IPS-11a (cell line): ENCODE data around the gene NPW.

Experiments used
- H3K4me3 ChIP-seq: one replicate; pipeline ENCODE4 v1.5.1; 2013; ENCODE audit warnings: low read depth, low read length, control low read depth

The NPW gene

DNA sequence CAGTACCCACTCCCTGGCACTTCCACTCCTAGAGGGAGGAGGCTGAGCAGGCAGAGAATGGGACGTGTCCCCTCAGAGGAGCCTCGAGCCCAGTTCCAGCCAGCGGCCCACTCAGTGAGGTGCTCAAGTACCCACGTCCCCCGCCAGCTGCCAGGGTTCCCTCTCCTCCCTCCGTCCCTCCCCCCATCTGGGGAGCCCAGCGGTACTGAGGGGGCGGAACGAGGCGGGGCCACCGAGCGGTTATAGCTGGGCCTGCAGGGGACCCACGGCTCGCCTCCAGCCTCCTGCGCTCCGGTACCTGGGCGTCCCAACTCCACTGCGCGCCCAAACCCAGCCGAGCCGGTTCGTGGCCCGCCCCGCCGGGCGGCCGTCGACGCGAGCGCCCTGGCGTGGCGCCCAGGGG lies at the start of gene NPW:
Gene NPW (plus strand): TSS at position 268 of the 403 bp plus-strand sequence.
- H3K4me3 ChIP-seq, result peak within 1 kb of the TSS; percentile 17

DNA sequence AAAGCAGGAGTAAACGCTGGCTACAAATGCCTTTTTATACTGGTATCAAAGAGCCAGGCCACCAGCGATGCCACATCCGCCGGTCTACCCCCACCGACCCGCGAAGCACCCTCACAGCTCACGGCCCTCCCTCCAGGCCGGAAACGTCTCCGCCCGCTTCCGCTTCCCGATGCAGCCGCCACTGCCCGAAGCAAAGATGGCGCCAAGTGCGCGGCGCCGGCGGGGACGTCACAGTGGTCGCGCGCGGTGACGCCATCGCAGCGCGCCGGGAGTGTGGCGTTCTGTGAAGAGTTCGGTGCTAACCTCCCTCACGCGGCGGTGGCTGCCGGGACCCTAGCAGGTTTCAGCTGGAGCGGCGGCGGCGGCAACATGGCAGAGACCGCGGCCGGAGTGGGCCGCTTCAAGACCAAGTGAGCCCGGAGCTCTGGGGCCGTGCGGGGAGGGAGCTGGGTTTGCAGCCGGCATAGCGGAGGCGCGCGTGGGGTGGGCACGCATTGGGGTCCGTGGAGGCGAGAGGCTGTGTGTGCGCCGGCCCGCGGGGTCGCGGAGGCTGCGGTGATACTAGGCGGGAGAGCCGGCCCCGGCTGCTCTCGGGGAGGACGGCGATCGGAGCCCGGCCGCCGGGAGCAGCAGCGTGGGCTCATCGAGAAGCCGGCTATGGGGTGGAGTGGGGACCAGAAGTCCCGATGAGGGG lies 47.6 kb upstream of the NPW start, which contains the start of gene TBL3:
Gene TBL3 (plus strand): TSS at position 258 of the 694 bp plus-strand sequence. CDS start 112 bp downstream, at position 370.
- H3K4me3 ChIP-seq, result peak within 1 kb of the TSS; percentile 92

DNA sequence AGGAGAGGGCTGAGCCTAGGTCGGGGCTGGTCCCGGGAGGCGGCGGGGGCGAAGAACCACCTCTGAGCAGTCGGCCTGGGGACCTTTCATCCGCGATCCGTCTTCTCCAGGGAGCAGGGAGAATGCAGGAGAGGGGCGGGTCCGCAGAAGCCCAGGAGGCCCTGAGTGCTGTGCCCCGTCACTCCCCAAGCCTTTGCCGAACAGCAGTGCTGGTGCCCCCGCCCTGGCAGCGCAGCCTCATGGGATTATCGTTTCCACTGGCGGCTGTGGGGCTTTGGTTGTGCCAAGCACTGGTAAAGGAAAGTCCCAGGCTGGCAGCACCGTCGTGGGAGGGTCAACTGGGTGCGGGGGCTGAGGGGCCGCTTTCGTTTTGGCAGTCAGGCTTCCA lies 47.1 kb upstream of the NPW start:
- peak overlapping the region; percentile 92 for H3K4me3 ChIP-seq

DNA sequence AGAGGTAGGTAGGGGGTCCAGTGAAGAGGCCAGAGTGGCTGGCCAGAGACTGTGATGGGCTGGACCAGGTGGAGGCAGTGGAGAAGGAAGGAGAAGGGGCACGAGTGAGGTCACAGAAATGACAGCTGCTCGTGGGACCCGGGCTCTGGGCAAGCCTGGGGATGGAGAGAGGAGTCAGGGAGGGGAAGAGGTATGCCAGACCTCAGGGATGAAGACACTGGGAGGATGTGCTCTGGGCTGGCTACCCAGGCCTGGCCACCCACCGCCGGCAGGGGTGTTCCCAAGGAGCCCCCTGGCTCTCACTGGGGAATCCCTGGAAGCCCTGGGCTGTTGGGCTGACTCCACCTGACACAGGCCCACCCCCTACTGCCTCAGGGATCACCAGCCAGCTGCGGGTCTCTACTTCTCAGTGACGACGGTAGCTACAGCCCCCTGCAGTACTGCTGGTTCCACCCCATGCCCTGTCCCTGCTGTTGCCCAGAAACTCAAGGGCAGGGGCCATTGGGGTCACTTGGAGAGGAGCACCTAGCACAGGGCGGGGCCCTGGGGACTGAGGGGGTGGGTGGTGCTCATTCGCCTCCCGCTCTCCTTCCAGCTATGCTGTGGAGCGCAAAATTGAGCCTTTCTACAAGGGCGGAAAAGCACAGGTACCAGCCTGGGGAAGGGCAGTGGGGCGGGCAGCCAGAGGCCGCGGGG lies 46.0 kb upstream of the NPW start:
- no peak overlapping the region for H3K4me3 ChIP-seq

DNA sequence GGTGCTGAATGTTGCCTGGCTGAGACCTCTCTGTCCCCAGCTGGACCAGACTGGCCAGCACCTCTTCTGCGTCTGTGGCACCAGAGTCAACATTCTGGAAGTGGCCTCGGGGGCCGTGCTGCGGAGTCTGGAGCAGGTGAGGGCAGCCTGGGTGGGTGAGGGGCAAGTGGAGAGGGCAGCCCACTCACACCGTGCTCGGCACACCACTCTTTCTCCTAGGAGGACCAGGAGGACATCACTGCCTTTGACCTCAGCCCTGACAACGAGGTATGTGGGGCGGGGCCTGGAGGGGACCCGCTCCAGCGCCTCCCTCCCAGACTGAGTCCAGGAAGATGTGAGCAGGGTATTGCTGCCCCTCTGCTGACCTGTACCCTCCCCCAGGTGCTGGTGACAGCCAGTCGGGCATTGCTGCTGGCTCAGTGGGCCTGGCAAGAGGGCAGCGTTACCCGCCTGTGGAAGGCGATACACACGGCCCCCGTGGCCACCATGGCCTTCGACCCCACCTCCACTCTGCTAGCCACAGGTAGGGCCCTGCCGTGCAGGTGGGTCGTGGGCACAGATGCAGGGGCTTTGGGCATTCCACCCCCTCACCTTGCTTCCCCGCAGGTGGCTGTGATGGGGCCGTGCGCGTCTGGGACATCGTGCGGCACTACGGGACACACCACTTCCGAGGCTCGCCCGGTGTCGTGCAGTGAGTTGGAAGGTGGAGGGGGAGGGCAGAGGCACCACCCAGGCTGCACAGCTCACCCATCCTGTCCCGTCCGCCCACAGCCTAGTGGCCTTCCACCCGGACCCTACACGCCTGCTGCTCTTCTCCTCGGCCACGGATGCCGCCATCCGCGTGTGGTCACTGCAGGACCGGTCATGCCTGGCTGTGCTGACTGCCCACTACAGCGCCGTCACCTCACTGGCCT lies 45.2 kb upstream of the NPW start:
- no peak overlapping the region for H3K4me3 ChIP-seq

DNA sequence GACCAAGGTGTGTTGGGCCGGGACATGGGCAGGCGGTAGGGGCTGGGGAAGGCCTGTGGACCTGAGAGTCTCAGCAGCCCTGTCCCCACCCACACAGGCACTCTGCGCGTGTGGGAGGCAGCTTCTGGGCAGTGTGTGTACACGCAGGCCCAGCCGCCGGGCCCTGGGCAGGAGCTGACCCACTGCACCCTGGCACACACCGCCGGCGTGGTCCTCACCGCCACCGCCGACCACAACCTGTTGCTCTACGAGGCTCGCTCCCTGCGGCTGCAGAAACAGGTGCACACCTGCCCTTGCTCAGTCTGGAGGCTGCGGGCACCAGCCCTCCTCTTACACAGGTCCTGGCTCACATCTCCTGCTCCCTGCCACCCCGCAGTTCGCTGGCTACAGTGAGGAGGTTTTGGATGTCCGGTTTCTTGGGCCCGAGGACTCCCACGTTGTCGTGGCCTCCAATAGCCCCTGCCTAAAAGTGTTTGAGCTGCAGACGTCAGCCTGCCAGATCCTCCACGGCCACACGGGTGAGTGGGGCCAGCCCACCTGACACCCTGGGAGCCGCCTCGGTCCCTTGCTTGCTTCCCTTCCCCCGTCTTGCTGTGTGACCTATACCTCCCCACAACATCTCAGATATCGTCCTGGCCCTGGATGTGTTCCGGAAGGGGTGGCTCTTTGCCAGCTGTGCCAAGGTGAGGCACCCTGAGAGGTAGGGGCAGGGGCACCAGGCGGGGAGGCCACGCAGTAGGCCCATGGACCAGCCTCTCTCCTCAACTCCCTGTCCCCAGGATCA lies 44.0 kb upstream of the NPW start:
- H3K4me3 ChIP-seq, result no peak overlapping the region

DNA sequence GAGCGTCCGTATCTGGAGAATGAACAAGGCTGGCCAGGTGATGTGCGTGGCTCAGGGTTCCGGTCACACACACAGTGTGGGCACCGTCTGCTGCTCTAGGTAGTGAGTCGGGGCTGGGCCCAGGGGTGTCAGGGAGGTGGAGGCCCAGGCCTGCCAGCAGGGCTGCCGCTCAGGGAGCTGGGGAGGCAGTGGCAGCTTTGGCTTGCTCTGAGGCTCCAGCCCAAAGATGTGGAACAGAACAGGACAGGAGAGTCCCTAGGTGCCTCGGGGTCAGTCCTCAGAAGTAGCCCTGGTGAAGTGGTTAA lies 43.4 kb upstream of the NPW start:
- H3K4me3 ChIP-seq, result no peak overlapping the region

DNA sequence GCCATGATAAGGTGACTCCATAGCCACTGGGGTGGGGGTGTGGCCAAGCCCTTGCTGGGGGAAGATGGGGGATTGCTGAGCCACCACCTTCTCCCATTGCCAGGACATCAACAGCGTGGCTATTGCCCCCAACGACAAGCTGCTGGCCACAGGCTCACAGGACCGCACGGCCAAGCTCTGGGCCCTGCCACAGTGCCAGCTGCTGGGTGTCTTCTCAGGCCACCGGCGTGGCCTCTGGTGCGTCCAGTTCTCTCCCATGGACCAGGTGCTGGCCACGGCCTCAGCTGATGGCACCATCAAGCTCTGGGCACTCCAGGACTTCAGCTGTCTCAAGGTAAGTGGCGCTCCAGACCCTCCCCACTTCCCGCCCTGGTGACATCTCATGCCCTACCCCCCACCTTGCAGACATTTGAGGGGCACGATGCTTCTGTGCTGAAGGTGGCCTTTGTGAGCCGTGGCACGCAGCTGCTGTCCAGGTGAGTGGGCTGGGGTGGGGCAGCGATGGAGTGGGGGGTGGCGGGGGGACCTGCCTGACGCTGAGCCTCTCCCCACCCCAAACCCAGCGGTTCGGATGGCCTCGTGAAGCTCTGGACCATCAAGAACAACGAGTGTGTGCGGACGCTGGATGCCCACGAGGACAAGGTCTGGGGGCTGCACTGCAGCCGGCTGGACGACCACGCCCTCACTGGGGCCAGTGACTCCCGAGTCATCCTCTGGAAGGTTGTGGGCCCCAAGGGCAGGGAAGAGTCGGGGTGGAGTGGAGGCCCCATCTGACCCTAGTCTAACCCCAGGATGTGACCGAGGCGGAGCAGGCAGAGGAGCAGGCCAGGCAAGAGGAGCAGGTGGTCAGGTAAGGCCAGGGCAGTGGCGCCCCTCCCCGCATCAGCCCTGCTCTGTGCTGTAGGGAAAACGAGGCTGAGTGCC lies 42.4 kb upstream of the NPW start:
- no peak overlapping the region for H3K4me3 ChIP-seq

DNA sequence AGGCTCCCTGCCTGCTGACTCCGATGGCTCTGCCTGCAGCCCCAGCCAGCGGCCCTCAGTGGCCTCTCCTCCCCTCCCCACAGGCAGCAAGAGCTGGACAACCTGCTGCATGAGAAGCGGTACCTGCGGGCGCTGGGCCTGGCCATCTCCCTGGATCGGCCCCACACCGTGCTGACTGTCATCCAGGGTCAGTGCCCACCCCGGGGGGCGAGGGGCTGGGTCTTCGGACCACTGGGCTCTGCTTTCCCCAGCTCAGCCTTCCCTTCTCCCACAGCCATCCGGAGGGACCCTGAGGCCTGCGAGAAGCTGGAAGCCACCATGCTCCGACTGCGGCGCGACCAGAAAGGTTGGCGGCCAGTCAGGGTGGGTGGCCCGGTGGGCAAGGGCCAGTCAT lies 41.7 kb upstream of the NPW start:
- no peak overlapping the region for H3K4me3 ChIP-seq

DNA sequence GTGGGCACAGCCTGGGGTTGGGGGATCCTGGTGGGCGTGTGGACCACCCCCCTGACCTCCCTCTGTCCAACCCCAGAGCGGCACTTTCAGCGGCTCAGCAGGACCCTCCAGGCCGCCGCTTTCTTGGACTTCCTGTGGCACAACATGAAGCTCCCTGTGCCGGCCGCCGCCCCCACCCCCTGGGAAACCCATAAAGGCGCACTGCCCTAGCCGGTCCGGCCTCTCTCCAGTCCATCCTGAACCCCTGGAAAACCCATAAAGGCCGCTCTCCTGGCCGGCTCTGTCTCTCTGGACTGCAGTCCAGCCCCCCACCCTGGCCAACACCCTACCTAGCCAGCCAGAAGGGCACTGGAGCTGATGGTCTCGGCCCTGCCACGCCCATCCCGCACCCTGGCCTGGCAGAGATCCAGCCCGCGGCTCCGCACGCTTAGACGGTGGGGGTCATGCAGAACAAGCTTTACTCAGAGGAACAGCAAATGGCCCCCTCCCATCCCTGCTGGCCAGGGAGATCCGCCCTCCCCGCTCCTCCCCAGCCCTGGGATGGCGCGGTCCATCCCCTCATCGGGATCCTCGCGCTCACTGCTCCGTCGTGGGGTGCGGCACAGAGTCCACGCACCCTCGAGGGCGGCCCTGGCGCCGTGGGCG lies 41.0 kb upstream of the NPW start:
- no peak overlapping the region for H3K4me3 ChIP-seq

DNA sequence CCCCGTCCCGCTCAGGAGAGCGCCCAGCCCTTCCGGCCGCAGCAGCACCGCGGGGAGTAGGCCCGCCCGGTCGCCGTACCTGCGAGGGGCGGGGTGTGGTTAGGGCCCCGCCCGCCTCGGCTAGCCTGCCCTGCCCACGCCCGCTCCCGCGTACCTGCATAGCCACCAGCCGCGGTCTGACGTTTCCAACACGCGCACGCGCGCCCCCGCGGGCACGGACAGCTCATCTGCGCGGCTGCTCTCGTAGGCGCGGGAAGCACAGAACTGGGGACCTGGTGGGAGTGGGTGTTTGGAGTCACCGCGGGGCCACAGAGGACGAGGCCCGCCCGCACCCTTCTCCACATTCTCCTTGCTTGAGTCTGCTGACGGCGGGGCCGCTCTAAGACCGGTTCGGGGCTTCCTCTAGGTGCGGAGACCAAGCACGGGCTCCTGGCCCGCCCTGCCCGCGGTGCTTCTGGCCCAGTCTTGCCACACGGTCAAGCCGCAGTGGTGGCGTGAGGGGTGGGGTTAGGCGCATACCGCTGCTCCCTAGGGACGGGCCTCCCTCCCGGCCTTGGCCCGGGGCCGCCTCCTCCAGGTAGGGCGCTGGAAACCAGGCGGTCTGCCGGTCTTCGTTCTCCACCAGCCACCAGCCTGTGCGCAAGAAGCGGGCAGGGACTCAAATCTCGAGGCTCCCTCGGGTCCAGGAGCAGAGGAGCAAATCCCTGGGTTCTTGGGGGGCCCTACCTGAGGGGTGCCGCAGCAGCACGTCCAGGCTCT lies 40.1 kb upstream of the NPW start:
- H3K4me3 ChIP-seq, result peak overlapping the region; percentile 17

DNA sequence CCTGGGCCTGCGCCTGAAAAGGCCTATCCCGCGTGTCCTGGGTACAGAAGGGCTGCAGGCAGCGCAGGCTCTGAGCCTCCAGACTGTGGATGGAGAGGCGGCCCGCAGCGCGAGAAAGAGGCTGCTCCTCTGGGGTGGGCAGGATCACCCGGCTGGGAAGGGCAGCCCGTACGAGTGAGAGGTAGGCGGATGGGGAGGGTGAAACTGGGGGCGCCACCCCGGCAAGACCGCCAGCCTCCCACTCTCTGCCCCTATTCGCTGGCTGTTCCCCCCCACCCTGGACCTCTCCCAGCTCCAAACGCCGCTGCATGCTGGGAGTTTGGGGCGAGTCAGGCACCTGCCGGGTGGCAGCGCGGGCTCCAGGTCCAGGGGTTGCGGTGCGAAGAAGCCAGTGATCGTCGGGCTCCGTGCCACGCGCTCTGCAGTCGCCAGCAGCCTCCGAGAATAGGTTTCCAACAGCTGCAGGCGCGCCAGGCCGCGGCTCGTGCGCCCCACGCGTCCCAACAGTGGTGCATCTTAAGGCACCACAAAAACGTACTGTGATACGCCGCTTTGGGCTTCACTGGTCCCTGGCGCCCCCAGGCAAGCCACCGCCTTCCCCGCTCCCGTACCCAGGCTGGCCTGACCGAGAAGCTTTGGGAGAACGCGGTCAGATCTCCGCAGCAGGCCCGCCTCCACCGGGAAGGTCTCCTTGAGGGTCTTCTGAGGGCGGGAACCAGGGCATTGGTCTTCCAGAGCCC lies 39.4 kb upstream of the NPW start:
- H3K4me3 ChIP-seq, result peak overlapping the region; percentile 17

DNA sequence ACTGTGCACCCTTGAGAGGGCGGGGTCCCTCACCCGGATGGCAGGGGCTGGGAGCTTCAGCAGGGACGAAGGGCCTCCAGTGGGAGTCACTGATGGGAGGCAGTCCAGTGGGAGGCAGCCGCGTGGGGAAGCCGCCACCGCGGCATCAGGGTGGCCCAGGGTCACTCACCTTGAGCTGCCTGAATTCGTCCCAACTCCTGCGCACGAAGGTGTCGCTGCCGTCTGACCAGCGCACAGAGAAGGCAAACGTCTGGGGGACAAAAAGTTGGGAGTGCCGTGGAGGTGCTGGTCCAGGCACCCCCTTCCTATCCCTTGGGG lies 38.9 kb upstream of the NPW start:
- no peak overlapping the region for H3K4me3 ChIP-seq

DNA sequence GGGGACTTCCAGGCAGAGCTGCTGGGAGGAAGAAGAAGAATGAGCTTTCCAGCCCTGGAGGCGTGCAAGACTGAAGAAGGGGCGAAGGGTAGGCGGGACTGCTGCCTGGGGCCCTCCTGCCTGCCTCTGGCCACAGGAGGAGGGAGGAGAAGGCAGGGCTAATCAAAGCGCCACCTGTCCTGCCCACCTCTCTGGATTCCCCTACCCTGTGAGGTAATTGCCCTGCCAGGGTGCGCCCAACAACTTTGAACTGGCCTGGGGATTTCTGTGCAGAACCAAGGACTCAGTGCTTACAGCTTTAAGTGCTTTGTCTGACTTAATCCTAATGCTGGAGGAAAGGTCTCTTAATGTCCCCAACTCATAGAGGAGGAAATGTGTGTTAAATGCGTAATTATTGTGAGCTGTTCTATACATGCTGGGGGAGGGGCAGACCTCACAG lies 38.2 kb upstream of the NPW start, which contains the start of gene NOXO1:
Gene NOXO1 (minus strand): TSS at position 72 of the 439 bp plus-strand sequence. CDS start 290 bp downstream, outside the sequence.
- no peak within 1 kb of the TSS for H3K4me3 ChIP-seq

DNA sequence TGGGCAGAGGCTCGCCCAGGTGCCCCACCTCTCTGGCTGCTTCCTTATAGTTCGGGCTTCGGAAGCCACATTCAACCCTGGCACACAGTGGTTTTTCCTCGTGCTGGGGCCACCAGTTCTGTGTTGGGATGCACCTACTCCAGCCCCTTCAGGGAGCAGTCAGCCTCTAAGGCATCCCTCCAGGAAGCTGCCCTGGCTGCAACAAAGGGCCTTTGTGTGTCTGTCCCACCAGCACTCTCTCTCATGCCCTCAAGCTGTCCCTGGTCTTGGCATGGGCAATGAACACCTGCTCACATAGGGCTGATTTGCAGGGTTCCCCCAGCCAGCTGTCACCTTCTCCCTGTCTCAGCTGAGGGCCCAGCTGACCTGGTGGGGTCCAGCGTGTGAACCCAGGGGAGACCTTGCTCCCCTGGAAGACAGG lies 37.6 kb upstream of the NPW start:
- no peak overlapping the region for H3K4me3 ChIP-seq

DNA sequence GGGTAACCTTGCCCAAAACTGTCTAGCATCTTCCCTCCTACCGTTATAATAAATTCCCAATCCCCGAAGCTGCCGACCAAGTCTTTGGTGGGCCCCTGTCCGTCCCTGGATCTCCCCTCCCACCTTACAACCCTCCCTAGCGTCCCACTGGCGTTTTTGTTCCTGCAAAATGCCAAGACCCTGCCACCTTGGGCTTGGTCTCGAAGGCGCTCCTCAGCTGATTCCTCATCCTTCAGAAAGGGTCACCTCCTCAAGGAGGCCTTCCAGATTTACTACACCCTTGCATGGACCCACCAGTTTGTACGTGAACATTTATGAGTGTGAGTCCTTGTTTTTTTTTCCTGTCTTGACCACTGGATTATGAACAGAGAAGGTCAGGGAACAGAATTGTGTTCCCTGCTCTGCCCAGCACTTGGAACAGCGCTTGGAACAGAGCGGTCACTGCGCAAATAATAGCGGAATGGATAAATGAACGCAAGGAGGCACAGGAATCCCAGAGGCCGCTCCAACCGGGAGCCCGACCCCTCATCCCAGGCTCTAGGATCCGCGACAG lies 36.5 kb upstream of the NPW start:
- peak overlapping the region; percentile 74 for H3K4me3 ChIP-seq

DNA sequence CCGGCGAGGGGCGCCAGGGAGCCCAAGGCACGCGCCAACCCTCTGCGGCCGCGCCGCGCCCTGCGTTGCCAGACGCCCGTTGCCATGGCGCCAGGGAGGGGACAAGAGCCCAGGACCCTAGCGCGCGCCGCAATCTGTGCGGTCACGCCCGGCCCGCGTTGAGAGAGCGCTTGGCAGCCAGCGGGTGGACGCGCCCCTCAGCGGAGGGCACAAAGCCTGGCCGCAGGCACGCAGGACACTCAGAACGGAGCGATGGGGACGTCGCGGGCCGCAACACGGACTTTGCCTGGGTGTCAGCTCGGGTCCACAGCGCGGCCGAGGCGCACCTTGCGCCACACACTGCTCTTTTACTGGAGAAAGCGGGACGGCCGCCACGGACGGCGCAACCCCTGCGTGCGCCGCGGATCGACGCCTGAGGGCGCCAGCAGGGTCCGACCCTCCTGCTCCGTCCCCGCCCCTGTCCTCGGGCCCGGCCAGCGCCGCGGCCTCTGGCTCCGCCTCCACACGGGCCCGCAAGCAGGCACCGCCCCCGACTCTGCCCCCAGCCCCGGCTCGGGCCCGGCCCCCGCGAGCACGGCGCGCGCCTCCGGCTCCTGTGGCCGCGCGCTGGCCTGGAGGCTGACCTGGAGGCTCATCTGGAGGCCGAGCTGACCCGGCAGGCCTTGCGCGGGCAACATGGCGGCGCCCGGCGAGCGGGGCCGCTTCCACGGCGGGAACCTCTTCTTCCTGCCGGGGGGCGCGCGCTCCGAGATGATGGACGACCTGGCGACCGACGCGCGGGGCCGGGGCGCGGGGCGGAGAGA lies 35.8 kb upstream of the NPW start, which contains the start of gene GFER:
Gene GFER (plus strand): TSS at position 650 of the 803 bp plus-strand sequence. CDS start 26 bp downstream, at position 676.
- peak within 1 kb of the TSS; percentile 74 for H3K4me3 ChIP-seq
